ENCODE measurements around the gene MAST4.

The MAST4 gene

GRCh38 chr5:67214036-67214435 lies 617.8 kb downstream of the MAST4 start:
- no peak for DNase-seq (ENCODE audit: low read depth)

GRCh38 chr5:67214707-67215447 lies 618.7 kb downstream of the MAST4 start:
- DNase-seq (ENCODE audit: low read depth), result no peak

- peak; percentile 31 for DNase-seq (ENCODE audit: low read depth)
Observed at GRCh38 chr5:67215519-67216471, 619.6 kb downstream of the MAST4 start.

- DNase-seq (ENCODE audit: low read depth), result no peak
Observed at GRCh38 chr5:67216564-67216963, 620.4 kb downstream of the MAST4 start.

Measured in stimulated activated CD4-positive, alpha-beta T cell treated with anti-CD3 and anti-CD28 coated beads, Interleukin-2, amount 100 ng/mL, for 4 hours (primary cell).